ENCODE measurements around the gene SEC31A.
"Not testable (repeated sequence)": the region's sequence is repeated elsewhere in the genome, so short reads cannot be mapped to it uniquely, and the experiment has no call there.

SEC31A gene

DNA sequence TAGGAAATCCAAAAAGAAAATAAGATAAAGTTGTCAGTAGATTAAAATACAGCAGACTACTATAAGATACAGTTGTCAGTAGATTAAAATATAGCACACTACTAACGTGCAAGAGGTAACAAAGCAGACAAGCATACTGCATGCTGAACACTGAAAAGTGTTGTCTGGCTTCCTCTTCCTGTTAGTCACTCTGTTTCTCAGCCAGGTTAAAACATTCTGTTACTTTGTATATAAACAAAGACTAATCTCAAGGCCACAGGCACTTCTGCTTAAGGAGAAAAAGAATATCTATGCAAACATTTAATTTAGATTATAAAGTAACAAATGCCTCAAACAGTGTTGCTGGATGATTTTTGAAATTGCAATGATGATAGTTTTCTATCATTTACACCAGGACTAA is 51.3 kb downstream of the SEC31A start:
- no peak for DNase-seq (ENCODE audit: low read depth)
- no peak overlapping the region for H3K4me3 ChIP-seq (ENCODE audit: control insufficient read depth, low read depth, low read length)
- TF ChIP-seq, protein P1, sequence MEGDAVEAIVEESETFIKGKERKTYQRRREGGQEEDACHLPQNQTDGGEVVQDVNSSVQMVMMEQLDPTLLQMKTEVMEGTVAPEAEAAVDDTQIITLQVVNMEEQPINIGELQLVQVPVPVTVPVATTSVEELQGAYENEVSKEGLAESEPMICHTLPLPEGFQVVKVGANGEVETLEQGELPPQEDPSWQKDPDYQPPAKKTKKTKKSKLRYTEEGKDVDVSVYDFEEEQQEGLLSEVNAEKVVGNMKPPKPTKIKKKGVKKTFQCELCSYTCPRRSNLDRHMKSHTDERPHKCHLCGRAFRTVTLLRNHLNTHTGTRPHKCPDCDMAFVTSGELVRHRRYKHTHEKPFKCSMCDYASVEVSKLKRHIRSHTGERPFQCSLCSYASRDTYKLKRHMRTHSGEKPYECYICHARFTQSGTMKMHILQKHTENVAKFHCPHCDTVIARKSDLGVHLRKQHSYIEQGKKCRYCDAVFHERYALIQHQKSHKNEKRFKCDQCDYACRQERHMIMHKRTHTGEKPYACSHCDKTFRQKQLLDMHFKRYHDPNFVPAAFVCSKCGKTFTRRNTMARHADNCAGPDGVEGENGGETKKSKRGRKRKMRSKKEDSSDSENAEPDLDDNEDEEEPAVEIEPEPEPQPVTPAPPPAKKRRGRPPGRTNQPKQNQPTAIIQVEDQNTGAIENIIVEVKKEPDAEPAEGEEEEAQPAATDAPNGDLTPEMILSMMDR (conservative IDR thresholded peaks at IDR 0.05; ENCODE audit: control insufficient read depth, insufficient read depth, low read depth, low read length), result no peak

DNA sequence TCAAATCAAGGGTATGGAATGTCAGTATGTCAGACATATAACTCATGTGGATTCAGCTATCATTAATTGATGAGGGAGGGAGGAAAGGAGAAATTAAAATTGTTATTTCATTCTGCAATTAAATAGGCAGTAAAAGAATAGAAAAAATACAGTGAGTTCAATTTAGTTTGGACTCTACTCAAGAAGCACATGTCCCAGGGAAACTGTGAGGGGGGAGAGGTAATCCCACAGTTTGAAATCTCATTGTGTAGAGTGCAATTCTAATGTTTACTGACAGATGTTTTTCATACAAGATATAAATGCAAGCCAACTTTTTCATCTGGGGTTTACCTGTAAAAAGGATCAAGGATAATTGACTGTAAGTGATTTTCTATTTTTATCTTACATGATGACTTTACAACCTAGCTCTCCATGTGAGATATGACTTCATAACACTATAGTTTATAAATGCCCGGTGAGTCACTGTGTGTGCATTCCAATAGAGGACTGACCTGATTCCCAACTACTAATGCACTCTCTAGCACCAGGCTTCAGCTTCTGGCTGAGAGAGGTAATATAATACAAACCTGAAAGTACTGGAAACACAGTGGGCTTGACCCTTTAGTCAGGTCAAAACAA is 57.1 kb downstream of the SEC31A start:
- TF ChIP-seq, protein P1 (conservative IDR thresholded peaks at IDR 0.05; ENCODE audit: control insufficient read depth, insufficient read depth, low read depth, low read length), result peak; percentile 20
- no peak overlapping the region for H3K4me3 ChIP-seq (ENCODE audit: control insufficient read depth, low read depth, low read length)
- peak; percentile 86 for DNase-seq (ENCODE audit: low read depth)

- not testable (repeated sequence) for H3K4me3 ChIP-seq (ENCODE audit: control insufficient read depth, low read depth, low read length); DNase-seq (ENCODE audit: low read depth)
These were observed 57.9 kb downstream of the SEC31A start for GRCh38 chr4:82833060-82833459.

- TF ChIP-seq, protein P1 (conservative IDR thresholded peaks at IDR 0.05; ENCODE audit: control insufficient read depth, insufficient read depth, low read depth, low read length), result no peak
- DNase-seq (ENCODE audit: low read depth), result no peak
- no peak overlapping the region for H3K4me3 ChIP-seq (ENCODE audit: control insufficient read depth, low read depth, low read length)
These were observed 65.5 kb downstream of the SEC31A start for GRCh38 chr4:82825425-82825824.

DNA sequence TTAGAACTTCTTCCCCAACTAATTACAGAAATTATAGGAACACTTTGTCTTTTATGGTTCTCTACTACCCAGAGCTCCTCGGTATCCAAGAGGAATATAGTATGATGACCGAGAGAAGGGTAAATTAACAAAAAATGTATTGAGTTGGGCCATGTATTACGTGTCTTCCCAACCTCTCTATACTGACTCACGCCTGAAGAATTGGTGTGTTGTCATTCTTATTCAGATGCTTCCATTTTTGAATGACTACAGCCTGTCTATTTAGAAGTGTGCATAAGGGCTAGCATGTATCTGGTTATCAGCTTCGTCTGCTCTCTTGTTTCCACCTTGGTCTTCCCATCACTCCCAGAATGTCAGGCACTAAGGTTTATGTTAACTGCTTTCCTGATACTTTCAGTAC is 67.9 kb downstream of the SEC31A start:
- TF ChIP-seq, protein P1 (conservative IDR thresholded peaks at IDR 0.05; ENCODE audit: control insufficient read depth, insufficient read depth, low read depth, low read length), result no peak
- peak; percentile 71 for DNase-seq (ENCODE audit: low read depth)
- no peak overlapping the region for H3K4me3 ChIP-seq (ENCODE audit: control insufficient read depth, low read depth, low read length)

- TF ChIP-seq, protein P1 (conservative IDR thresholded peaks at IDR 0.05; ENCODE audit: control insufficient read depth, insufficient read depth, low read depth, low read length), result no peak
- DNase-seq (ENCODE audit: low read depth), result no peak
- no peak overlapping the region for H3K4me3 ChIP-seq (ENCODE audit: control insufficient read depth, low read depth, low read length)
These were observed 70.3 kb downstream of the SEC31A start for GRCh38 chr4:82820689-82821088.

DNA sequence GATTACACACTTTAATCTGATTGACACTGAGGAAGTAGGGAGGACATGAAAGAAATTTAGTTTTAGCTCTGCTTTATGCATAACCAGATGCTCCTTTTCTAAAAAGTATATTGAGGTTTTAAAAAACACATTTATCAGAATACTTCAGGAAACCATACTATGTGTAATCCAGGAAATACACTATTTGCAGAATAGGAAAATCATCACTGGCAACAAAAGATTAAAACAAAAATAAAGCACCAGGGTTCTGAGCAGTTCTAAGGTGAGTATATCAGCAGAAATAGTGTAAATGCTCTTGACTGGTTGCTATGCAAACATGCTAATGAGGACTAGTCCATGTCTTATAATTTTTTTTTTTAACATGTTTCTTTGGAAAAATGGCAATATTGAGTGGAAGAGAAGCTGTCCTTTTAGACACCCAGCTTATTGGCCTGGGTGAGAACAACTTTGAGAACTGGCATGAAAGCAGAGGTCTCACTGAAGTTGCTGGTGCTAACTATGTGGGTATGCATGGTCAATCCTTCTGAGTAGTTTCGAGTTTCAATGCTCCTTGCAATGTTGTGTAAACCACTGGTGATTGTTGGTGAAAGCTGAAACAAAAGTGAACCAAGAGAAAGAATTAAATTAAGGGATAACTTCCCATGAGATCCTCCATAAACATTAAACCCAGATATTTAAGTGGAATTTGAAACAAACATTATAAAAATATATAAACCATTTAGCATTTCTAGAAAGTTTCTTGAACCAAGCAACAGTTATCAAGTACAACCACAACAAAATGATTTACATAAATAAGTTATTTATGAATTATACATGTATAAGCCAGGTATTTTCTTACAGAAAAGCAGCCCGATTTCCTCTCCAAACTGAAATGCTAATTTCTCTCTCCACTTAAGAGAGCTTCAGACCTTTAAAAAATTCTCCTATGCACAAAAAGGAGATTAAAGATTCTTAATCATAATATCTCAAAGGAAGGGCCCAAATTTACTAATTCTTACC is 72.0 kb downstream of the SEC31A start:
- TF ChIP-seq, protein P1 (conservative IDR thresholded peaks at IDR 0.05; ENCODE audit: control insufficient read depth, insufficient read depth, low read depth, low read length), result no peak
- DNase-seq (ENCODE audit: low read depth), result no peak
- no peak overlapping the region for H3K4me3 ChIP-seq (ENCODE audit: control insufficient read depth, low read depth, low read length)

GRCh38 chr4:82816874-82817273 is 74.1 kb downstream of the SEC31A start:
- not testable (repeated sequence) for DNase-seq (ENCODE audit: low read depth); H3K4me3 ChIP-seq (ENCODE audit: control insufficient read depth, low read depth, low read length)

Measured in fibroblast of mammary gland (primary cell).